ENCODE data around the gene CPD. TPM values are rescaled to one million over a fixed set of nuclear protein-coding genes. Genes with fewer than 3 reads are reported as not detected.

CPD gene
- polyA plus RNA-seq, 1 donor (not counting 4 experiments of a cell fraction or from before 2014, with no cell fraction given), result 30.5 TPM

- no peak for FAIRE-seq
- no peak for DNase-seq (ENCODE audit: low read depth, low spot score)
- Histone ChIP-seq H3K9me3 (ENCODE audit: control insufficient read depth, low read depth, low read length) (peaks cover 3% of the 10 kb centered on the region), H3K9me1 (ENCODE audit: control insufficient read depth, extremely low read depth, insufficient read depth, low read length) (no peaks in the 10 kb centered on the region), H3K79me2 (ENCODE audit: control insufficient read depth, insufficient read depth, low read length) (no peaks in the 10 kb centered on the region), H4K20me1 (ENCODE audit: control insufficient read depth, extremely low read depth, insufficient read depth, low read length) (no peaks in the 10 kb centered on the region), H3K36me3 (ENCODE audit: control insufficient read depth in 2 of 2, extremely low read depth in 1 of 2, insufficient read depth in 2 of 2, low read length in 2 of 2) (no peaks in the 10 kb centered on the region), H3K4me3 (ENCODE audit: control insufficient read depth in 2 of 3, extremely low read depth in 1 of 3, insufficient read depth in 2 of 3, low read depth in 1 of 3, low read length in 3 of 3) (no peak overlapping the region), H3K9ac (ENCODE audit: control insufficient read depth, extremely low read depth, insufficient read depth, low read length) (no peak overlapping the region), H2AFZ (ENCODE audit: control insufficient read depth, low read length) (no peak overlapping the region), H3K27me3 (ENCODE audit: control insufficient read depth, extremely low read depth, insufficient read depth, low read length) (no peaks in the 10 kb centered on the region), H3K27ac (ENCODE audit: control insufficient read depth, insufficient read depth, low read length) (no peak overlapping the region), H3K4me2 (ENCODE audit: control insufficient read depth, extremely low read depth, insufficient read depth, low read depth, low read length) (no peak overlapping the region), H3K4me1 (ENCODE audit: control insufficient read depth, extremely low read depth, insufficient read depth, low read length) (peaks cover 25% of the 10 kb centered on the region)
- dilution Hi-C loops (cut with MboI; ENCODE audit: extremely low pct_ligation_motif_present, low sequenced_read_pairs), result no loop called here
- no peak for TF ChIP-seq EZH2 (IDR thresholded peaks at IDR 0.05; ENCODE audit: low read length)
- TF ChIP-seq, protein P1, sequence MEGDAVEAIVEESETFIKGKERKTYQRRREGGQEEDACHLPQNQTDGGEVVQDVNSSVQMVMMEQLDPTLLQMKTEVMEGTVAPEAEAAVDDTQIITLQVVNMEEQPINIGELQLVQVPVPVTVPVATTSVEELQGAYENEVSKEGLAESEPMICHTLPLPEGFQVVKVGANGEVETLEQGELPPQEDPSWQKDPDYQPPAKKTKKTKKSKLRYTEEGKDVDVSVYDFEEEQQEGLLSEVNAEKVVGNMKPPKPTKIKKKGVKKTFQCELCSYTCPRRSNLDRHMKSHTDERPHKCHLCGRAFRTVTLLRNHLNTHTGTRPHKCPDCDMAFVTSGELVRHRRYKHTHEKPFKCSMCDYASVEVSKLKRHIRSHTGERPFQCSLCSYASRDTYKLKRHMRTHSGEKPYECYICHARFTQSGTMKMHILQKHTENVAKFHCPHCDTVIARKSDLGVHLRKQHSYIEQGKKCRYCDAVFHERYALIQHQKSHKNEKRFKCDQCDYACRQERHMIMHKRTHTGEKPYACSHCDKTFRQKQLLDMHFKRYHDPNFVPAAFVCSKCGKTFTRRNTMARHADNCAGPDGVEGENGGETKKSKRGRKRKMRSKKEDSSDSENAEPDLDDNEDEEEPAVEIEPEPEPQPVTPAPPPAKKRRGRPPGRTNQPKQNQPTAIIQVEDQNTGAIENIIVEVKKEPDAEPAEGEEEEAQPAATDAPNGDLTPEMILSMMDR (optimal IDR thresholded peaks at IDR 0.05 in 1 of 3, IDR thresholded peaks at IDR 0.05 in 1 of 3, conservative IDR thresholded peaks at IDR 0.05 in 1 of 3; ENCODE audit: extremely low read depth in 1 of 3, insufficient read depth in 2 of 3, low read length in 3 of 3), result no peak
Measured at GRCh38 chr17:30366536-30366935, 12.2 kb upstream of the CPD start.

- dilution Hi-C loops (cut with MboI; ENCODE audit: extremely low pct_ligation_motif_present, low sequenced_read_pairs), result no loop called here
- no peak overlapping the region for H2AFZ ChIP-seq (ENCODE audit: control insufficient read depth, low read length)
- H3K4me2 ChIP-seq (ENCODE audit: control insufficient read depth, extremely low read depth, insufficient read depth, low read depth, low read length), result no peak overlapping the region
- H3K36me3 ChIP-seq (ENCODE audit: control insufficient read depth in 2 of 2, extremely low read depth in 1 of 2, insufficient read depth in 2 of 2, low read length in 2 of 2), result no peaks in the 10 kb centered on the region
- H3K9ac ChIP-seq (ENCODE audit: control insufficient read depth, extremely low read depth, insufficient read depth, low read length), result no peak overlapping the region
- no peaks in the 10 kb centered on the region for H3K27me3 ChIP-seq (ENCODE audit: control insufficient read depth, extremely low read depth, insufficient read depth, low read length)
- peaks cover 35% of the 10 kb centered on the region for H3K4me1 ChIP-seq (ENCODE audit: control insufficient read depth, extremely low read depth, insufficient read depth, low read length)
- DNase-seq (ENCODE audit: low read depth, low spot score), result no peak
- no peak overlapping the region for H3K4me3 ChIP-seq (ENCODE audit: control insufficient read depth in 2 of 3, extremely low read depth in 1 of 3, insufficient read depth in 2 of 3, low read depth in 1 of 3, low read length in 3 of 3)
- no peak for FAIRE-seq
- no peaks in the 10 kb centered on the region for H3K9me1 ChIP-seq (ENCODE audit: control insufficient read depth, extremely low read depth, insufficient read depth, low read length)
- no peaks in the 10 kb centered on the region for H3K79me2 ChIP-seq (ENCODE audit: control insufficient read depth, insufficient read depth, low read length)
- TF ChIP-seq, protein P1 (optimal IDR thresholded peaks at IDR 0.05 in 1 of 3, IDR thresholded peaks at IDR 0.05 in 1 of 3, conservative IDR thresholded peaks at IDR 0.05 in 1 of 3; ENCODE audit: extremely low read depth in 1 of 3, insufficient read depth in 2 of 3, low read length in 3 of 3), result no peak
- no peak for TF ChIP-seq EZH2 (IDR thresholded peaks at IDR 0.05; ENCODE audit: low read length)
- H4K20me1 ChIP-seq (ENCODE audit: control insufficient read depth, extremely low read depth, insufficient read depth, low read length), result no peaks in the 10 kb centered on the region
- H3K27ac ChIP-seq (ENCODE audit: control insufficient read depth, insufficient read depth, low read length), result no peak overlapping the region
- H3K9me3 ChIP-seq (ENCODE audit: control insufficient read depth, low read depth, low read length), result no peaks in the 10 kb centered on the region
Measured at GRCh38 chr17:30368912-30369720, 9.6 kb upstream of the CPD start.

All from keratinocyte (primary cell).